GM08714 (cell line): ENCODE measurements around the gene UFSP1.

Experiments
- H3K4me3 ChIP-seq: fragments of 200-500 bp; sonication (Bioruptor generic); 2 replicates; pipeline ENCODE4 v1.5.1; 2014; ENCODE audit warnings: mild to moderate bottlenecking, low read length, inconsistent platforms
- ZNF274 ChIP-seq: IDR thresholded peaks from 2 replicates; pipeline ENCODE4 v1.6.1; 2012; ENCODE audit warnings: mild to moderate bottlenecking, low read depth, low read length

Gene UFSP1

DNA sequence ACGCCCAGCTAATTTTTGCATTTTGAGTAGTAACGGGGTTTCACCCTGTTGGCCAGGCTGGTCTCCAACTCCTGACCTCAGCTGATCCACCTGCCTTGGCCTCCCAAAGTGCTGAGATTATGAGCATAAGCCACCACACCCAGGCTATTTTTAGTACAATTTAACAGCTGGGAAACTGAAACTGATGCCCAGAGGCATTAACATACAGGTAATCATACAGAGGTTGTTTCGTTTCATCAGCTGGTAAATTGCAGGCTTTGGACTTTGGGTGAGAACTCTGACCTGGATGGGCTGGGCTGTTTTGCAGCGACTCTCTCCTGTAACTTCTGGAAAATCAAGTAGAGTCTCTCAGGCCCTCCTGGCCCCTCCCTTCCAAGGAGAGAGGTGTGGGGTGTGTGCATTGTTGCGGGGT lies 12.4 kb upstream of the UFSP1 start:
- TF ChIP-seq ZNF274, result no peak
- no peak overlapping the region for H3K4me3 ChIP-seq

DNA sequence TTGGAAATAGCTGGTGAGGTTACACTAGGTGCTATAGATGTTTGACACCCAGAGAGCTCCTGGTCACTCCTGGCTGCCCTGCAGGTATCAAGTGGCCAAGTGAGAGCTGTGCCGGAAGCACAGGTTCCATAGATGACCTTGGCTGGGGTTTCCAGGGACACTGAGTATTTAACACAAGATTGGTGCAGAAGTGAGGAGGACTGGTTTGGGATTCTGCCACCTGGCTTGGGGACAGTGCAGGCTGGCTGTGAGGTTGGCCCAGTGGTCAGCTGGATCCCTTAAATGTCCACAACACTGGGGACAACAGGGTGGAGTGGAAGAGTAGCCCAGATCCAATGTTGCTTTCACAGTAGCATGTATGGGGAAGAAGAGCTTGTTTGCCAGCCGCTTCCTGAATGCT lies 11.5 kb upstream of the UFSP1 start:
- no peak overlapping the region for H3K4me3 ChIP-seq

GRCh38 chr7:100899432-100899831 lies 9.9 kb upstream of the UFSP1 start:
- no peak for TF ChIP-seq ZNF274
- no peak overlapping the region for H3K4me3 ChIP-seq

More for the DNA sequence above, 11.5 kb upstream of the UFSP1 start:
- TF ChIP-seq ZNF274, result no peak

GRCh38 chr7:100897772-100898454 lies 8.4 kb upstream of the UFSP1 start:
- H3K4me3 ChIP-seq, result no peak overlapping the region
- no peak for TF ChIP-seq ZNF274

DNA sequence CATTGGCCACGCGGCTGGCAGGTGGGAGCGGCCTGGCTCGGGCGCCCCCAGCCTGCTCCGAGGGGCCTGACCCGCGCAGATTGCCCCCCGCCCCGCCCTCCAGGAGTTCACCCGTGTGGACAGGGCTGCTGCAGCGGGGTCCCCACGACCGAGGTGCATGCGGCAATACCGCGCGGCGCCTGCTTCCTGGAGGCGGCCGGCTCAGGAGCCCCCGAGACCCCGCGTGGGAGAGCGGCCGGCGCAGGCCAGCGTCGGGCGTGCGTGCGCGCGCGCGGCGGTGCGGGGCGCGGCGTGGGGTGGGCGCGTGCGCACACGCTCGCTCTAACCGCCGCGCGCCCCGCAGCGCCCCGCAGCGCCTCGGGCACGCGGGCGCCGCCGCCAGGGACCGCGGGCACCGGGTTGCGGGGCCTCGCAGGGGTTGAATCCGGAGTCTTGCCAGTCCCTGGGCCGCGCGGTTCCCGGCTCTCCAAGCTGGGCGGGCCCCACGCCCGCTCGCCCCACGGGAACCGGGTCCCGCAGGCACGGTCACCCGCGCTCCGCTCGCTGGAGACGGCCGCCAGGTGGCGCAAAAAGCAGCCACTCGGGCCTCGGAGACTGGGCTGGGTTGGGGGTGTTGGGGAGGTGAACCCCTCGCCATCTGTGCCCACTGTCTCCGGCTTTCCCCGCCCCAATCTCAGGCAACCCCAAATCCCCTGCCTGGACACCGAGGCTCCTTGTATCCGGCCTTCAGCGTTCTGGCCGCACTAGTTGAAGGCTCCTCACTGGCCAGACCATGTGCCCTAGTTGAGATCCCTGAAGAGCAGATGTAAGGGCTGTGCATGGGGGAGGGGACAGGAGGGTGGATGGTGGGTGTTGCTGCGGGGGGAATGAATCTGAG lies 7.5 kb upstream of the UFSP1 start:
- no peak overlapping the region; the same call in 1 of the 2 replicates for H3K4me3 ChIP-seq
- TF ChIP-seq ZNF274, result no peak

DNA sequence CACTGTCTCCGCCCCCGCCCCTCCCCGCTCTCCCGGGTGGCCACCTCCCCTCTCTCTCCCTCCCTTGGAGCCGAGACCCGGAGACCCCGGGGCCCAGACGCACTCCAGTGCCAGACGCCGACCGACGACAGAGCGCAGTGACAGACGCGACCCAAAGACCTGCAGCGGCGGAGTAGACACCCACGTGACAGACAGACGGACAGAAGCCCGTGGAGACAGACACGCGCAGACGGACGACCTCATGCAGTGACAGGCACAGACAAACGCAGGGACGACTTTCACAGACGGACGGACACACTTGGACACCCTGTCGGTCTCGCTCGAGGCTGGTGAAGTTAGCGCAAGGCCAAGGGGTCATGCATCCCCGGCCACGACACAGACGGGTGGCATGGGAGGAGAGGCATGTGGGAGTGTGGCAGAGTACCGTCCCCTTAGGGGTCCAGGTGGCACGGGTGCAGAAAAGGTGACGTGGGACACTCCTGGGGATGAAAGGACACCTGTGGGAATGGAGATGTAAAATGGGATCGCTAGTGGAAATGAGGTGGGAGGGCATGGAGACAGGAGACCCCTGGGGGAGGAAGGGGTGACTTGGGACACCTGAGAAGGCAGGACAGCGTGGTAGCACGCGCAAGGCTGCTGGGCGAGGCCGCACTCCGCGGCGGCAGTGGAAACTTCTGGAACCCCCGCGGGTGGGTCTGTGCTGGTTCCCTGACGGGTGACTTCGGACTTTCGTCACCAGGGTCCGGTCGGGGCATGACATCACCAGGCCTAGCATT lies 6.6 kb upstream of the UFSP1 start:
- no peak for TF ChIP-seq ZNF274
- H3K4me3 ChIP-seq, result no peak overlapping the region; the same call in 1 of the 2 replicates

DNA sequence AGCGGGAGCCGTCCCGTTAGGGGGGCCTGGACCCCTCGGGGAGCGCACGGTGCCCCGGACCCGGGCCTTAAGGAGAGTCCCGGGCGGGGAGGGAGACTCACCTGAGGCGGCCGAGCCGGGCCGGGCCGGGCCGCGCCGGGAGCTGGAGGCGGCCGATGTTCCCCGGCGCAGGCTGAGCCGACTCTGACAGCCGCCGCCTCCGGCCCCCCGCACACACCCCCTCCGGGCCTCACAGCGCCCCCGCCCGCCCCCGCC lies 6.1 kb upstream of the UFSP1 start, which contains the start of gene ACHE:
Gene ACHE (minus strand): TSS at position 188 of the 255 bp plus-strand sequence. CDS start 1,656 bp downstream, outside the sequence.
- no peak for TF ChIP-seq ZNF274
- H3K4me3 ChIP-seq, result peak within 1 kb of the TSS; percentile 63

DNA sequence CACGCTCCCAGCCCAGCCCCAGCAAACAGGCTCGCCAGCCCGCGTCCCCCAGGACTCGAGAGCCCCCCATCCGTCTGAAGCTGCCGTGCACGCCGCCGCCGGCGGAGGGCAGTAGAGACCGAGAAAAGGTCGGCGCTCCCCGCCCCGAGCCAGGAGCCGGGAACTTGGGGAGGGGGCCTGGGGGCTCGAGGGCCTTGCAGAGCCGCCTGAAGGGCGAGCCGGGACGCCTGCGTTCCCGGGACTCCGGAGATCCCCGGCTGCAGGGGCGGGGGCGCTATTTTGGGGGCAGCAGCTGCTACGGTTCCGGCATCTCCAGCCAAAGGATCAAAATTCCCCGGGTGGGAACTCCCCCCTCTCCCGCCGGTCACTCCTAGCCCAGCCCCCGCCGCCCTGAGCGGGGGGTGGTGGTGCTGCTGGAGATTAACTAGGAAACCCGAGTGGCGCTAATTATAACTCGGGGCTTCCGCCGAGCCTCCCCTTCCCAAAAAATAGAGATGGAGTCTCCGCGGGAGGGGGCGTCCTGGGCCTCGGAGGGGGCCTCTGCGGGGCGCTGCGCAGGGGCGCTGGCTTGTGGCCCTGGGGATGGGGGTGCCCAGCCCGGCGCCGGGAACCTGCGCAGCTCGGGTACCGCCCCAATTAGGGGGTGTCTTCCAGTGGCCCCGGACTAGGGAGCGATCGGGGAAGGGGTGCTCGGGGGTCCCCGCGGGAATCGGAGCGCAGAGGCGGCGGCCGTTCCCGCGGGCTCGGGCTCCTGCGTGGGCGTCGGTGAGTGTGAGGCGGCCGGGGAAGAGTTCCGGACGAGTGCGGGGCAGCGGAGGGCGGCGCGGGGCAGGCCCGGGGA lies 5.6 kb upstream of the UFSP1 start:
- TF ChIP-seq ZNF274, result no peak
- H3K4me3 ChIP-seq, result peak overlapping the region; percentile 63

- peak overlapping the region; percentile 63; the same call in 1 of the 2 replicates for H3K4me3 ChIP-seq
- no peak for TF ChIP-seq ZNF274
Measured at GRCh38 chr7:100893910-100894721, 4.6 kb upstream of the UFSP1 start.

- TF ChIP-seq ZNF274, result no peak
- no peak overlapping the region for H3K4me3 ChIP-seq
Measured at GRCh38 chr7:100893318-100893895, 3.9 kb upstream of the UFSP1 start.

DNA sequence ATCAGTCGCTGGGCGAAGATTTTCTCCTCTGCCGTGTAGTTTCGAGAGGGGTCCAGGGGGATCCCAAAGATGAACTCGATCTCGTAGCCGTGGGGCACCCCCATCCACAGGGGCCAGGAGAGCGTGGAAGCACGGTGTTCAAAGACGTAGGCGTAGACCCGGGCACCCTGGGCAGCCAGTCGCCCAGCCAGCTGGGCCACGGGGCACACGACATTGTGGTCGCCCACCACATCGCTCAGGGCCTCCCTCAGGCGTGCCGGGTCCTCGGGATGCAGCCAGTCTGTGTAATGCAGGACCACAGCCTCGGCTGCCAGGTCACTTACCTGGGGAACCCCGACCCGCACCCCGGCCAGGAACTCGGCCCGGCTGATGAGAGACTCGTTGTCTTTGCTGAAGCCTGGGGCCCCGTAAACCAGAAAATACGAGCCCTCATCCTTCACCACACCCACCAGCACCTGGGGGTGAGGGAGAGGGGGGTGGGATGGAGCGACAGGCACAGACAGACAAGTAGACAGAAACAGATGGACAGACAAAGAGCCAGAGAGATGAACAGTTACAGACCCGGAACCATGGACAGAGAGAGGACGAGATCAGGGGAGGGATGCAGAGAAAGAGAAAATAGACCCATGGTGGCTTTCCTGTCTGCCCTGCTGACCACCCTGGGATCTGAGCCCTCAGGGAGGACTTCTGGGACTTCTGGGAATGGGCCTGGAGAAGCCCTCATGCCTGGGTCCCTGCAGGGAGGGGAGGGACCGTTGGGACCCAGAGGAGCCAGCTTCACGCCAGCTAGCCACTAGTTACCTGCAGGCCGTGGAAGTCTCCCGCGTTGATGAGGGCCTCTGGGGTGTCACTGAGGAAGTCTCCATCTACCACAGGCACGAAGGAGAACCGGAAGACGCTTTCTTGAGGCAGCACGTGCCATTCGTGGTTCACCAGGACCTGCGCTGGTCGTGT lies 3.1 kb upstream of the UFSP1 start:
- H3K4me3 ChIP-seq, result no peak overlapping the region
- no peak for TF ChIP-seq ZNF274
